Epidermal melanocyte (primary cell): ENCODE measurements around the gene POLR3B.
"Not testable (repeated sequence)": the region's sequence is repeated elsewhere in the genome, so short reads cannot be mapped to it uniquely, and the experiment has no call there.

ENCODE experiments used
- DNase-seq: peaks from one replicate; pipeline ENCODE4 v3.0.0; 2011; ENCODE audit warnings: low spot score; ENCODE audit not compliant: insufficient read length

POLR3B gene

GRCh38 chr12:106357549-106358395 lies at the start of gene POLR3B:
Gene POLR3B, plus strand, starts transcription at chr12:106357748. Its CDS starts 132 bp downstream, at chr12:106357880.
- peak; percentile 89 for DNase-seq

GRCh38 chr12:106308121-106308520 lies 49.4 kb upstream of the POLR3B start:
- no peak for DNase-seq

GRCh38 chr12:106308611-106309010 lies 48.9 kb upstream of the POLR3B start:
- no peak for DNase-seq

- peak; percentile 72 for DNase-seq
These were observed 47.7 kb upstream of the POLR3B start for GRCh38 chr12:106309671-106310505.

GRCh38 chr12:106310687-106311086 lies 46.9 kb upstream of the POLR3B start:
- no peak for DNase-seq

GRCh38 chr12:106311139-106311538 lies 46.4 kb upstream of the POLR3B start:
- no peak for DNase-seq

GRCh38 chr12:106313413-106313812 lies 44.1 kb upstream of the POLR3B start:
- DNase-seq = not testable (repeated sequence)

GRCh38 chr12:106315523-106315922 lies 42.0 kb upstream of the POLR3B start:
- no peak for DNase-seq

- no peak for DNase-seq
These were observed 40.0 kb upstream of the POLR3B start for GRCh38 chr12:106317406-106318082.

GRCh38 chr12:106321139-106321850 lies 36.3 kb upstream of the POLR3B start:
- DNase-seq = no peak

- DNase-seq = no peak
These were observed 34.0 kb upstream of the POLR3B start for GRCh38 chr12:106323537-106323936.

GRCh38 chr12:106327309-106327869 lies 30.2 kb upstream of the POLR3B start:
- DNase-seq = no peak

- no peak for DNase-seq
These were observed 28.8 kb upstream of the POLR3B start for GRCh38 chr12:106328735-106329134.

GRCh38 chr12:106329231-106329982 lies 28.1 kb upstream of the POLR3B start:
- DNase-seq = no peak

- DNase-seq = no peak
These were observed 25.9 kb upstream of the POLR3B start for GRCh38 chr12:106331599-106331998.

GRCh38 chr12:106332536-106332935 lies 25.0 kb upstream of the POLR3B start:
- no peak for DNase-seq

- DNase-seq = no peak
These were observed 24.5 kb upstream of the POLR3B start for GRCh38 chr12:106333010-106333409.

- no peak for DNase-seq
These were observed 23.8 kb upstream of the POLR3B start for GRCh38 chr12:106333756-106334155.

- DNase-seq = no peak
These were observed 16.3 kb upstream of the POLR3B start for GRCh38 chr12:106341086-106341877.
